Suprapubic skin (tissue), 4 donors: Measurements from ENCODE around the gene F2RL3. TPM values are rescaled to one million over a fixed set of nuclear protein-coding genes. Genes with fewer than 3 reads are reported as not detected.

Source experiments
- DNase-seq, 2 donors: peaks; one replicate each; pipeline ENCODE4 v3.0.0-alpha.2; 2019; ENCODE audit warnings: low spot score in 2 of 2
- H3K27ac ChIP-seq: fragments of 200-600 bp; sonication (generic); one replicate; pipeline ENCODE4 v1.5.1; 2019
- H3K27me3 ChIP-seq: fragments of 200-600 bp; sonication (generic); one replicate; pipeline ENCODE4 v1.5.1; 2019
- H3K36me3 ChIP-seq: fragments of 200-600 bp; sonication (generic); one replicate; pipeline ENCODE4 v1.5.1; 2019
- H3K4me1 ChIP-seq: fragments of 200-600 bp; sonication (generic); one replicate; pipeline ENCODE4 v1.5.1; 2019
- H3K4me3 ChIP-seq: fragments of 200-600 bp; sonication (generic); one replicate; pipeline ENCODE4 v1.5.1; 2019; ENCODE audit warnings: mild to moderate bottlenecking
- H3K9me3 ChIP-seq: fragments of 200-600 bp; sonication (generic); one replicate; pipeline ENCODE4 v1.5.1; 2019
- CTCF ChIP-seq, 2 donors: fragments of 200-600 bp in 1 of 2; fragments of 450-650 bp in 1 of 2; sonication (generic) in 1 of 2; IDR thresholded peaks; one replicate each; pipeline ENCODE4 v1.5.1; 2016 to 2019; ENCODE audit warnings: antibody characterized with exemption in 2 of 2, mild to moderate bottlenecking in 1 of 2, moderate library complexity in 1 of 2
- EP300 ChIP-seq: sonication (generic); formaldehyde crosslinking; IDR thresholded peaks from one replicate; pipeline ENCODE4 v1.6.1; 2017; ENCODE audit warnings: antibody characterized with exemption
- POLR2A ChIP-seq, 2 donors: fragments of 450-650 bp; IDR thresholded peaks; one replicate each; pipeline ENCODE4 v1.6.1; 2017; ENCODE audit warnings: antibody characterized with exemption in 2 of 2, mild to moderate bottlenecking in 2 of 2, moderate library complexity in 2 of 2
- POLR2AphosphoS5 ChIP-seq, 3 donors: sonication (generic); formaldehyde crosslinking; IDR thresholded peaks; one replicate each; pipeline ENCODE4 v1.6.1; 2017; ENCODE audit warnings: antibody characterized with exemption in 3 of 3
- WGBS: methylation state at CpG from one replicate; pipeline ENCODE4 v1.1.5; 2018; 5-methylcytosine and 5-hydroxymethylcytosine counted together
- total RNA-seq, 4 donors: library from RNA; depleted of rRNA; stranded (reverse); fragments of >200 nt; gene quantifications; one replicate each; pipeline ENCODE4 v1.1.0, GENCODE V29; 2016

Gene F2RL3
- total RNA-seq, 4 donors from 2014 or later: 0.57 to 3.9 (median 1.2) TPM

- TF ChIP-seq EP300: no peak
- no peak for TF ChIP-seq CTCF (IDR thresholded peaks at IDR 0.05)
- no peak for TF ChIP-seq POLR2AphosphoS5 (IDR thresholded peaks at IDR 0.05)
- TF ChIP-seq POLR2A (IDR thresholded peaks at IDR 0.05): no peak
- Histone ChIP-seq H3K4me1 (peaks cover 21% of the 10 kb centered on the region), H3K36me3 (no peaks in the 10 kb centered on the region), H3K27ac (no peak overlapping the region), H3K9me3 (no peaks in the 10 kb centered on the region), H3K4me3 (no peak overlapping the region), H3K27me3 (no peaks in the 10 kb centered on the region)
- peak in 1 of 2 donors; percentile 38 for DNase-seq
- WGBS: 89% methylated on average over 12 of the region's 12 CpGs
These were observed 9.7 kb downstream of the F2RL3 start for GRCh38 chr19:16898361-16899015.

DNA sequence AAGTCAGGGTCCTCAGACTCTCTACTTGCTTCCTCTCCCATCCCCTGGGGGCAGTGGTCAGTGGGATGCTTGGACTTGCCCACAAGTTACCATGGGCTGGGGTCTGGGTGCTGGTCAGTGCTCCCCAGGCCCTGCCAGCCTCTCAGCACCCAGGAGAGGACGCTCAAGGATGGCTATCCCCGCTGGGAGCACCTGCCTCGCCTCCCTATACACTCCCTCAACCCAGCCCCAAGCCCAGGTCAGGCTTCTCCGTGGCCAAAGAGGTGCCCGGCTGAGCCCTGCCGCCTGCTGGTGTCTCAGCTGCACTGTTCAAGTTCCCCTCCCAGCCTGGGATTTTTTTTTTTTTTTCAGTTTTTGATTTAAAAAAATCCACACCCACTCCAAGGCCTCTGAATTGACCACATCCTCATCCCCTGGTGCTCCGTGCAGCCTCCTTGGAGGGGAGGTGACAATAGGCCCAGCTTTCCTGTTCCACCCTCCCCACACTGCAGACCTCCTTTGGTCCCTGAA is 10.8 kb downstream of the F2RL3 start:
- WGBS: 34% methylated on average over 7 of the region's 7 CpGs
- TF ChIP-seq EP300 (no peak), CTCF (IDR thresholded peaks at IDR 0.05) (peak in 1 of 2 donors; percentile 32)
- Histone ChIP-seq H3K4me3 (no peak overlapping the region), H3K36me3 (no peaks in the 10 kb centered on the region), H3K27ac (no peak overlapping the region), H3K27me3 (no peaks in the 10 kb centered on the region), H3K4me1 (peaks cover 21% of the 10 kb centered on the region), H3K9me3 (no peaks in the 10 kb centered on the region)
- DNase-seq: peak in 1 of 2 donors; percentile 66

DNA sequence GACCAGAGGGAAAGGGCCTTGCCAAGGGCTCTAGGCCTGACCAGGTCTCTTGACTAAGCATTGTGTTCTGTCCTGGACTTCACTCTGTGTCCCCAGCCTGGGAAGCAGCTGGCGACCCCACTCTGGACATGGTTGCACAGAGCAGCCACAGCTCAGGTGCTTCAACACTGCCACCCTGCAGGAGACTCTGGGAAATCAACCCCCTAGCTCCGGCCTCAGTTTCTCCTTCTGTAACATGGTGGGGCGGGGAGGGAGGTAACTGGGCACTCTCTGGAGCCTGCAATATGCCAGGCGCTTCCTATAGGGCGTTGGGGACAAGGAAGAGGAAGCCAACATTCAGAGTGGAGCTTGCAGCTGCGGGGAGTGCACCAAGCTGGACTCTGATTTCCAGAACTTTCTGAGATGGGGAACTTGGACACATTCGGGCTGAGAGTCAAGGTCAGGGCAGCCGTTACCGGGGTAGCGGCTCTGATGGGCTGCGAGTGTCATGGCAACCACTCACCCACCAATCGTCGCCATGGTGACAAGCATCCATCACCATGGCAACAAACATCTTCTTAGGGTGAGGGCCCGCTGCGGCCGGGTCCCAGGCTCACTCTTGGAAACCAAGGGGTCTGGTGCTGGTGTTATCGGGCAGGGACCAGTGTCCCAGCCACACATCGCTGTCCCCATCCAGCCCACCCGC is 12.8 kb downstream of the F2RL3 start:
- 89% methylated on average over 9 of the region's 19 CpGs for WGBS
- Histone ChIP-seq H3K9me3 (no peaks in the 10 kb centered on the region), H3K4me3 (no peak overlapping the region), H3K36me3 (no peaks in the 10 kb centered on the region), H3K27ac (no peak overlapping the region), H3K27me3 (no peaks in the 10 kb centered on the region), H3K4me1 (peaks cover 7% of the 10 kb centered on the region)
- no peak for DNase-seq
- TF ChIP-seq EP300 (no peak), CTCF (IDR thresholded peaks at IDR 0.05) (no peak), POLR2AphosphoS5 (IDR thresholded peaks at IDR 0.05) (no peak), POLR2A (IDR thresholded peaks at IDR 0.05) (no peak)

- Histone ChIP-seq H3K27me3 (no peaks in the 10 kb centered on the region), H3K4me1 (peaks cover 4% of the 10 kb centered on the region), H3K27ac (no peak overlapping the region), H3K9me3 (no peaks in the 10 kb centered on the region), H3K4me3 (no peak overlapping the region), H3K36me3 (no peaks in the 10 kb centered on the region)
- TF ChIP-seq CTCF (IDR thresholded peaks at IDR 0.05) (no peak), POLR2A (IDR thresholded peaks at IDR 0.05) (no peak), POLR2AphosphoS5 (IDR thresholded peaks at IDR 0.05) (no peak), EP300 (no peak)
- no peak for DNase-seq
- WGBS: 85% methylated on average over 5 of the region's 12 CpGs
These were observed 13.7 kb downstream of the F2RL3 start for GRCh38 chr19:16902545-16902944.

DNA sequence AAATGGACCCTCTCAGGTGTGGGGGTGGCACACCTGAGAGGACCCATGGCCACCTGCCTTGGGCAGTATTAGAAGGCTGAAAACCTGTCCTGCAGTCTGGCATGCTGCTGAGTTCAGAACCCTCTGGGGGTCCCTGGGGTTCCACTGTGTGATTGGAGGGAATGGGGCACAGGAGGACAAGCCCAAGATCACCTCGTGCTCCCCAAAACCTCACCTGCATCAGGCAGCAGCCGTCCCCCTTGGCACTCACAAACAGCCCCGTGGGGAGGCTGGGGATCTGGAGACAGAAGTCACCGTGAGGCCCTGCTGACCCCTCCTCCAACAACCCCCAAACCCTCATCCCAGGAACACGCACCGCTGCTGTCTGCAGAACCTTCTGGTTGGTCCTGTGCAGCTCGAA is 14.5 kb downstream of the F2RL3 start:
- no peaks in the 10 kb centered on the region for H3K27me3 ChIP-seq
- H3K27ac ChIP-seq: no peak overlapping the region
- 87% methylated on average over 5 of the region's 7 CpGs for WGBS
- H3K36me3 ChIP-seq: no peaks in the 10 kb centered on the region
- H3K4me3 ChIP-seq: no peak overlapping the region
- DNase-seq: no peak
- H3K9me3 ChIP-seq: no peaks in the 10 kb centered on the region
- H3K4me1 ChIP-seq: no peaks in the 10 kb centered on the region
- TF ChIP-seq CTCF (IDR thresholded peaks at IDR 0.05): no peak
